Measurements from ENCODE around the gene ESR2.

DNA sequence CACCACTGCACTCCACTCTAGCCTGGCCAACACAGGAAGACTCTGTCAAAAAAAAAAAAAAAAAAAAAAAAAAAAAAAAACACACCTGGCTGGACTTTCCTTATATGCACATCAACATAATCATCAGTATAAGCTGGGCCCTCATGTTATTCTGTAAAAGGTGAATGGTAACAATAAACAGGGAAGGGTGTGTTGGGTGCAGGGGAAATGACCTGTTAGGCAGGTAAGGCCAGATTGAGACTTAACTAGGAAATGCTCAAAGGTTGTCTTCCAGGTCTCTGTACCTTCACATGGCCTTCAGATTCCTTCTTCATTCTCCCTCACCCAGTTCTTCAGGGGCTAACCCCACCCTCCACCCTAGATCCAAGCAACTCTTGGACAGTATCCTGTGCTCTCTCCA is 47.5 kb downstream of the ESR2 start:
- TF ChIP-seq, protein P1, sequence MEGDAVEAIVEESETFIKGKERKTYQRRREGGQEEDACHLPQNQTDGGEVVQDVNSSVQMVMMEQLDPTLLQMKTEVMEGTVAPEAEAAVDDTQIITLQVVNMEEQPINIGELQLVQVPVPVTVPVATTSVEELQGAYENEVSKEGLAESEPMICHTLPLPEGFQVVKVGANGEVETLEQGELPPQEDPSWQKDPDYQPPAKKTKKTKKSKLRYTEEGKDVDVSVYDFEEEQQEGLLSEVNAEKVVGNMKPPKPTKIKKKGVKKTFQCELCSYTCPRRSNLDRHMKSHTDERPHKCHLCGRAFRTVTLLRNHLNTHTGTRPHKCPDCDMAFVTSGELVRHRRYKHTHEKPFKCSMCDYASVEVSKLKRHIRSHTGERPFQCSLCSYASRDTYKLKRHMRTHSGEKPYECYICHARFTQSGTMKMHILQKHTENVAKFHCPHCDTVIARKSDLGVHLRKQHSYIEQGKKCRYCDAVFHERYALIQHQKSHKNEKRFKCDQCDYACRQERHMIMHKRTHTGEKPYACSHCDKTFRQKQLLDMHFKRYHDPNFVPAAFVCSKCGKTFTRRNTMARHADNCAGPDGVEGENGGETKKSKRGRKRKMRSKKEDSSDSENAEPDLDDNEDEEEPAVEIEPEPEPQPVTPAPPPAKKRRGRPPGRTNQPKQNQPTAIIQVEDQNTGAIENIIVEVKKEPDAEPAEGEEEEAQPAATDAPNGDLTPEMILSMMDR (IDR thresholded peaks at IDR 0.05), result no peak
- TF ChIP-seq POLR2A (IDR thresholded peaks at IDR 0.05) (no peak), EP300 (IDR thresholded peaks at IDR 0.05) (no peak)
